Measurements from ENCODE around the gene PLSCR1.
"Not testable (repeated sequence)": the region's sequence is repeated elsewhere in the genome, so short reads cannot be mapped to it uniquely, and the experiment has no call there.

Gene PLSCR1

DNA sequence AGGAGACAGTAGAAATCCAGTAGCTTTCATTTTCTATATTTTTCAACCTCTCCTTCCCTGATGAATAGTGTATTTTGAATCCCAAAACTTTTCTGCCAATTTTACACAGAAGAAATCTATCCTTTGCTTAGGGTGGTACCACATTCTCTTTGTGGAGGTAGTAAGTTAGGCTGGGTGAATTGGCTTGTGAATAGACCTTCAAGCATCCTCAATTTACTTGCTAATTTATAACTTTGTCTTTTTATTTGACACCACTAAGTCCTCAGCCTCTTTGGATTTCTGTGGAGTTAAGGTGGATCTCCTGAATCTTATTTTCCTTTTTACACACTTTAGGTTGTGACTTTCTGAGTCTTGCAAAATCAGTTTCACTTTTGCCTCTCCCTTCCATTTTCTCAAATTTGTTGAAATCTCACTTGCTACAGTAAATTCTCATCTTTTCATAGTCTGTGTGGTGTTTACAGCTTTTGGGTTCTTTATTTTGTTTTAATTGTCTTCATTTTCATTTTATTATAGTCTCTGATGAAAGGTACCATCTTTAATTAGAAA is 5.7 kb upstream of the PLSCR1 start:
- no peak for DNase-seq (ENCODE audit: low read depth)

DNA sequence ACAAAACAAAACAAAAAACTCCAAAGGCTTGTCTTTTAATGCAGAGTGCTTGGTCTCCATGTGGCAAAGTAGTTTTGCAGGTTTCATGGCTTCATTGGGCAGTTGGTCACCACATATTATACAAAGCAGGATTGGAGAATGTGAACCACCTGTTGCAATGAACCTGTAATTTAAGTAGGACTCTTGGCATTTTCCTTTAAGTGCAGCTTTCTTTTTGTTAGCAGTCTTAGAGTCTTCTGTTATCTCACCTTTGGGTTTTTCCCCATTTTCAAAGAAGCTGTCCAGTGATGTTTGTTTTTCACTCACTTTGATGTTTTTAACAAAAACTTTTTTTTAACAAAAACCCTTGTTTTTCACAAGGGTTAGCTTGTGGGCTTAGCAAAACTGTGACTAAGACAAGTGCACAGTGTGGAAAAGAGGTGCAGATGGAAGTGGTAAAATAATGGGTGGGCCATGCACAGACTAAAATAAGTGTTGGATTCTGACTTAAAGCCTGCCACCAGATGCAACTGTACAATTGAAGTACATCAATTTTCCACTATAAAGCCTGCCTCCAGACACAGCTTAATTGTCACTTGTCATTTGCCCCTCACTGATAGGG is 2.9 kb upstream of the PLSCR1 start:
- DNase-seq (ENCODE audit: low read depth): no peak

DNA sequence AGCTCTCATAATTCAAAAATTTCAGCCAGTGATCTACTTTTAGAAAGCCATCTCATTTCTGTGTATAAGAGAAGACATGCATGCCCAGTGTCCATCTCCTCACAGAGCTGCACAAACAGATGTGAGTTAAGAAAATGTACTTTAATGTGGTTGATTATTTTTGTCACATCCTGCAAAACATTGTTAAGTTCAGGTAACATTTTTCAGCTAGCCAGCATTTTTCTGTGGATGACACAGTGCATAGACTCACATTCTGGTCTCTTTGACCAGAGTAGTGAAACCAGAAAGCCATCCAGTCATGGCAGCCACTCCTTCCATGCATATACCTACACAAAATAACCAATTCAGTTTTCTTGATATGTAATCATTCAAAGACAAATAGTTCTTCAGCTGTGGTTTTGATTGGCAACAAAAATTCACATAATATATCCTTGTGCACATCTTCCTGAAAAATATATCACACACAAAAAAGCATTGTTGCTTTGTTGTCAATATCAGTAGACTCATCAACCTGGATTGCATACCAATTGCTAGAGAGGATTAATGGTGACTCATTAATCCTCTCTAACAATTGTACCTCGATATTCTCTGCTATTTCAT is 2.1 kb upstream of the PLSCR1 start:
- DNase-seq (ENCODE audit: low read depth): no peak

DNA sequence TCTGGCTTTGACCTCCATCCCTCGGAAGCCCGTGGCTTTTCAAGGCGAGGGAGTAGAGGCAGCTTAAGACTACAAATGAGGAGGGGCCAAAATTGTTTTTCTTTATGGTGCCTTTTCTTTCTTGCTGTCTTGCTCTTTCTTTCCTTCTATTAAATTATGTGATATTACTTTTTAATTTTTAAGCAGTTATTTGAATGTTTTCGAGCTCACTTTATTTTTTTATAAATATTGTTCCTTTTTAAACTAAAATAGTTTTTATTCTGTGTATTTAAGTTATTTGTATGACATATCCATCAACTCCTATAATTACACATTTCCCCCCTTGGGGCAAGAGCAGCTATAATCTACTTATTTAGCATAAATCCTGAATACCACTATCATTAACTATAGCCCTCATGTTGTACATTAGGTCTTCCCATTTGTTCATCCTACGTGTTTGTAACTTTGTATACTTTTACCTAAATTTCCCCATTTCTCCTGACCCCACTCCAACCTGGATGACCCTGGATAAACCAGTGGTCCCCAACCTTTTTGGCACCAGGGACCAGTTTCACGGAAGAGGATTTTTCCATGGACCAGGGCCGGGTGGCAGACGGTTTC is 622 bp upstream of the PLSCR1 start:
- no peak for DNase-seq (ENCODE audit: low read depth)

DNA sequence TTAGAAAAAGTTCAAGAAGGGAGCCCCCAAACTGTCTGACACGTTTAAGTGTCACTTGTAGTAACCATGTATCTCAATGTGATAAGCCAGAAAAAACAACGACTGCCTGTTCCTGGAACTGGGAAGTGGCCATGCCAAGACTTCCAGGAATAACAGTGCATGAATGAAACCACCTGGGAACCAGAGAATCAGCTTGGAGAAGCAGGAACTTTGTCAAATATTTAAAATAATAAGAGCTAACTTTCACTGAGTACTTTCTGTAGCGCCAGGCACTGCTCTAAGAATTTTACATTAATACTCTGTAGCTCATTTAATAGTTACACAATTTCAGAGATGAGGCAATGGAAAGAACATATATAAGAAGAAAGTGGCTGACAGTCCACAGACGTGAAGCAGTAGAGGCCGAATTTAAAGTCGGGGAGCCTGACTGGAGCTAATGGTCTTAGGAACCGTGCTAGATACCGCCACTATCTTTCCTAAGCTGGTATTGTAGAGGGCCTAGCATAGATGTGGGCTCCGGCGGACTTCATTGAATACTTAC is 876 bp downstream of the PLSCR1 start:
- DNase-seq (ENCODE audit: low read depth): no peak

DNA sequence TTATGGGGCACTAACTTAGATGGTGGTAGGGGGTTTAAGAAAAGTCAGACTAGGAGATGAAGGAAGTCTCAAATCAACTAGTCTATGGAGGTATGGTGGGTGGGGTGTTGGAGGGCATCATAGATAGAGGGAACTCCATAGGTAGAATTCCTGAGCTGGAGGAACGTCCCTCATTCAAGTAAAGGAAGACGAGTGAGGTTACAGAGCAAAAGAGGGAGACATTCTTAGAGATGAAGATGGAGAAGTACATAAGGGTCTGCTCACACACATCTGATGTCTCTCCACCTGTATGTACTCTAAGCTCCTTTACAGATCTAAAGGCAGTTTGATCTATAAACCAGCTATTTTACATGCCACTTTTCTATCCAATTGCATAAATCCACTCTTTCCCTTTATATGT is 1.4 kb downstream of the PLSCR1 start:
- no peak for DNase-seq (ENCODE audit: low read depth)

DNA sequence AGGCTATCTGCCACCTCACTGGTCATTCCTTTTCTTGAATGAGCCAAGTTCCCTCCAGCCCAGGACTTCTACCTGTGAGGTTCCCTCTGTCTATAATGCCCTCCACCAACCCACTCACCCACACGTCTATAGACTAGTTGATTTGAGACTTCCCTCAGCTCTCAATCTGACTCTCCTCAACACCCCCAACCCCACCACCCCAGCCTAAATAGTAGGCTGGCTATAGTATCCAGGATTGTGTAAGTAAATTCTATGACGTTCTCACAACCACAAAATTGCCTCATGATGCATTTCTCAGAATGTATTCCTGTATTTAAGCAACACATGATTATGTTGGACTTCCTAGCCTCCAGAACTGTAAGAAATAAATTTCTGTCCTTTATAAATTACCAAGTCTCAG is 2.2 kb downstream of the PLSCR1 start:
- DNase-seq (ENCODE audit: low read depth): no peak

DNA sequence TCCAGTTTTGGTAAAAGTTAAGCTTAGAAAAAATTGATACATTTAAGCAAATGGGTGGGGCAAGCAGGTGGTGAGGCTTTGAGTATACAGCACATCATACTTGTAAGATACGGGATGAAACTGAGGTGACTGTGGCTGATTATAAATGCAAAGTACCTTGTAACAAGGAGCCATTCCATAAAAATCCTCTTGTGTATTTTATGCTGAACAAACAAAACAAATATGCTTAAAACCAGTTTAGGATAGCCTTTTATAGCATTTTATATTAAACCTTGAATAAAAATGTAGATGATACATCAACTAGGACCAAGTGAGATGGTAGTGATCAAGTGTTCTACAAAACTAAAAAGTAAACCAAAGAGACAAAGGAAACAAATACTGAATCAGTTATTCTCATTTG is 3.4 kb downstream of the PLSCR1 start:
- DNase-seq (ENCODE audit: low read depth): no peak

DNA sequence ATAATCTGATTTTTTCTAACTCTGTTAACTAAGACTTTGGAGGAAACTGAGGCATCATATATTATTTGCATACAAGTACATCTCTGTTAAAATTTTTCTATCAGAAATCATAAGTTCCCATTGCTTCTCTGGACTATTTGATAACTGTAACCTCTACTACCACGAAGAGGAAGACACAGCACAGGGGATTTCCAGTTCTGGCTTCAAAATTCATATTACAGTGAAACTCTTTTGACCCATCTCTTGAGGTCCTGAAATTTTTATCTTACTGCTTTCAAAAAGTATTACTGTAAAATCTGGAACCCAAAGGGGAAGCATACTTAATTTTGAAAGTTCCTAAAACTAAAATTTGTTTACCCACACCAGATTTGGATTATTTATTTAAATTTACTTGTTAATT is 4.2 kb downstream of the PLSCR1 start:
- DNase-seq (ENCODE audit: low read depth): no peak

DNA sequence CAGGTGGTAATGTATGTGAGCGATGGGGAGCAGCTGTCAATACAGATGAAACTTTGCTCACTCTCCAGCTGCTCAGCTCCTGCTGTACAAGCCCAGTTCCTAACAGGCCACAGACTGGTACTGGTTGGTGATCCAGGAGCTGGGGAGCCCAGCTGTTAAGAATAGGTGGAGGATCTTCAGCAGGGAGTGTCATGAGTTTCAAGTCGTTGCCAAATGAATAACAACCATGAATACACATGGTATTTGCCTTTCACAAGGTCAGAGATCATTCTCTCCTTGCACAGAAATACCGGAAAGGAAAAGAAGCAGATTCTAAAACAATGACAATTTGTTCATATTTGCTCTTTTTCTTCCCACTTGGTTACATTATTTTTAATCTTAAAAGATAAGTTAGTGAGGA is 5.1 kb downstream of the PLSCR1 start:
- no peak for DNase-seq (ENCODE audit: low read depth)

DNA sequence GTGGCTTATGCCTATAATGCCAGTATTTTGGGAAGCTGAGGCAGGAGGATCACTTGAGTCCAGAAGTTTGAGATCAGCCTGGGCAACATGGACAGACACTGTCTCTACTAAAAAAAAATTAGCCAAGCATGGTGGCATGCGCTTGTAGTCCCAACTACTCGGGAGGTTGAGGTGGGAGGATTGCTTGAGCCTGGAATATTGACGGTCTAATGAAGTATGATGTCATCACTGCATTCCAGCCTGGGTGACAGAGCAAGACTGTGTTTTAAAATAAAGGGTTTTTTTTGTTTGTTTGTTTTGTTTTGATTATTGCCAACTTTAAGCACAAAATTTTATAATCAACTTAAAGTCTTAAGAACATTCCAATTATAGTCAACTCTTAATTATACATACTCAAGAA is 6.8 kb downstream of the PLSCR1 start:
- no peak for DNase-seq (ENCODE audit: low read depth)

DNA sequence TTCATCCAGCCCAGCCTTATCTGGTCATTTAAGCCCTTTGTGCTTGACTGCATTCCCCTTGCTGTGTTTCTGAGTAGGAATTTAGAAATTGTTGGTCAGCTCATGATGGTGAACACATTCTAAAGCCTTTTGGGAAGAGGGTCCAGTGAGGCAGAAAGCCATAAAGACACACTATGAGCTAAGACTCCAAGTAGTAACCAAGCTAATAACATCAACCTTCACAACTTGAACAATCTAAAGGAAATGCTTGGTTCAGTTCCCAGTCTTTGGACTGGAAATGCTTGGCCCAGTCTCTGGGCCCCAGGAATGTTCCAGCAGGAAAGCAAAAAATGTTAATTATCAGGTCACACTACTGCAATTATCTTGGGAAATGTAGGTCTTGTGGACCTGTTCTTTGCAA is 7.7 kb downstream of the PLSCR1 start:
- DNase-seq (ENCODE audit: low read depth): no peak

DNA sequence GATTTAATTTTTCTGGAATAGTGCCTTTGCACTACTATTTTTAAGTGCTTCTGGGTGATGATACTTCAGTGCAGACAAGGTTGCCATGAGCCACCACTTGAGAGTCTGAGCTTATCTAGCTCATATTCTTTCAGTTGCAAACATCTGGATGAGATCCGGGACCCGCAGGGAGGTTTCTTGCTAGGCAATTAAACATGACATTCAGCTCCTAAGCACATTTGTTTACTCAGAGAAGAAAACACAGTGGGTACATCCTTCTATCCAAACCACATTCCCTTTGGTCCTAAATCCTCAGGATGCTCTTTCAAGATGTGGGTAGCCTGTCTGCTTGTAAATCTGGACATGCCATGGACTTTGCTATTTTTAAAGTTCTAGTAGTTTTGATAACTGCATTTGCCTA is 12.0 kb downstream of the PLSCR1 start:
- no peak for DNase-seq (ENCODE audit: low read depth)

DNA sequence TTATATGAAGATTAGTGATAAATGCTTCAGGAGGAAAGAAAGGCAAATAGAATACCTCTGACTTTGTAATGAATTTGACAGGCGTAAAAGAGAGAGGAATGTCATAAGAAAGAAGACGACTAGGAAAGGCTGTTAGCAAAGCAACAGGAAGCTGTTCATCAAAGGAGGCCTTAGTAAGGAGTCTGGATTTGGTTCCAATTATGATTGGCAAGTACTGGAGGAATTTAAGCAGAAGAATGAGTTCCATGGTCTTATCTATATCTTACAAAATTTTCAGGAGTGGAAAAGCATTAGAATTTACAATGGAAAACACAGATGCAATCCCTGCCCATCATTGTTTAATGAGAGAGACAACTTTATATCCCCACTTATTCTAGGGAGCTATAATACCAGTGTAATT is 13.8 kb downstream of the PLSCR1 start:
- DNase-seq (ENCODE audit: low read depth): no peak

DNA sequence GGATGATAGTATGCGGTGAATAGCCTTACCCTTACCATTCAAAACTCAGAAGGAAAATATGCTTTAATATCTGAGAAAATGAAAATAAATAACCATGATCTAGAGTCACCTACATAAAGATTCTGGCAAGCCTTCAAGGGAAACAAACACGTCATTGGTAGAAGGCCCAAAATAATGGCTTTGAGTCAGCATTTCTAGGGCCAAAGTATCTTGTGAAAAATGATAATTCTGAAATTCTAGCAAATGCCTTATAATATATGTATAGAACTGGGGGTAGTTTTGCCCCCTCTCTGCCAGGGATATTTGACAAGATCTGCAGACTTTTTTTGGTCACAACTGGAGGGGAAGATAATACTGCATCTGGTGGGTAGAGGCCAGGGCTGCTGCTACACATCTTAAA is 15.4 kb downstream of the PLSCR1 start:
- no peak for DNase-seq (ENCODE audit: low read depth)

DNA sequence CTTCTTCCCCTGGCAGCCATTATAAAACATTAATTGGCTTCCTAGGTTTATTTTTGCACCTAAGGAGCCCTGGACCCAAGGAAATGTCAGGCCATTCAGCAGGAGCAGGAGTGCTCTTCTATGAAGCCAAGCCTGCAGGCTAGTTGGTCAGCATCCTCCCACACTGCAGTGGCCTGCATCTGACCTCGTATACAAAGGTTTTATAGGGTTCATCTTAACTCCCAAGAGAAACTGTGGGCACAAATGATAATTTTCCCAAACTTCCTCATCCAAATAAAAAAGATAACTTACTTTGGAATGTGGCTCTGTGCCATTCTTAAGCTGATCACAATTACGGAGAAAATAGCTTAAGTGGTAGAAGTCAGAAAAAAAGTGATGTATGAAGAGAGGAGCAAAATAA is 19.4 kb downstream of the PLSCR1 start:
- no peak for DNase-seq (ENCODE audit: low read depth)

DNA sequence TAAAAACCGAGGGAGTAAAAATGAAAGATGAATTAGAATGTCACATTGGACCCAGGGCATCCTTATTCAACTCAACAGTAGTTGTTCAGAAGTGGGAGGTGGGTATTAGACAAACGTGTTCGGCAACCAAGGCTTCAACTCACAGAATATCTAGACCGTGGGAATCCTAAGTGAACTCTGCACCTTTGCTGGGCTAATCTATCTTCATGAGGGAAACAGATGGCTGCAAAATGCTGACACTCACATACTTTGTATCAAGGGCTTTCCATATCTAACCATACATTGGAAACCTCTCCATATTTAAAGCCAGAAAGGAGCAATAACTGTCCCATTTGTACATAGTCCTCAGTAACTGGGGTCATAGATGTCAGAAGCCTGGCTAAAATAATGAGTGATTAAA is 20.9 kb downstream of the PLSCR1 start:
- DNase-seq (ENCODE audit: low read depth): no peak

DNA sequence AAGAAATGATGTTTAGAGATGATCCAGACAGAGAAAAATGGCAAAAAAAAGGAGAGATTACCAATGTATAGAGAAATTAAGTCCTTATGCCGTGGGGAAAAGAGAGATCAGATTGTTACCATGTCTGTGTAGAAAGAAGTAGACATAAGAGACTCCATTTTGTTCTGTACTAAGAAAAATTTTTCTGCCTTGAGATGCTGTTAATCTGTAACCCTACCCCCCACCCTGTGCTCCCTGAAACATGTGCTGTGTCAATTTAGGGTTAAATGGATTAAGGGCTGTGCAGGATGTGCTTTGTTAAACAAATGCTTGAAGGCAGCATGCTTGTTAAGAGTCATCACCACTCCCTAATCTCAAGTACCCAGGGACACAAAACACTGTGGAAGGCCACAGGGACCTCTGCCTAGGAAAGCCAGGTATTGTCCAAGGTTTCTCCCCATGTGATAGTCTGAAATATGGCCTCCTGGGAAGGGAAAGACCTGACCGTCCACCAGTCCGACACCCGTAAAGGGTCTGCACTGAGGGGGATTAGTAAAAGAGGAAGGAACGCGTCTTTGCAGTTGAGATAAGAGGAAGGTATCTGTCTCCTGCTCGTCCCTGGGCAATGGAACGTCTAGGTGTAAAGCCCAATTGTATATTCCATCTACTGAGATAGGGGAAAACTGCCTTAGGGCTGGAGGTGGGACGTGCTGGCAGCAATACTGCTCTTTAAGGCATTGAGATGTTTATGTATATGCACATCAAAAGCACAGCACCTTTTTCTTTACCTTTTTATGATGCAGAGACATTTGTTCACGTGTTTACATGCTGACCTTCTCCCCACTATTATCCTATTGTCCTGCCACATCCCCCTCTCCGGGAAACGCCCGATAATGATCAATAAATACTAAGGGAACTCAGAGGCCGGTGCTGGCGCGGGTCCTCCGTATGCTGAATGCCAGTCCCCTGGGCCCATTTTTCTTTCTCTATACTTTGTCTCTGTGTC is 21.9 kb downstream of the PLSCR1 start:
- DNase-seq (ENCODE audit: low read depth): not testable (repeated sequence)

DNA sequence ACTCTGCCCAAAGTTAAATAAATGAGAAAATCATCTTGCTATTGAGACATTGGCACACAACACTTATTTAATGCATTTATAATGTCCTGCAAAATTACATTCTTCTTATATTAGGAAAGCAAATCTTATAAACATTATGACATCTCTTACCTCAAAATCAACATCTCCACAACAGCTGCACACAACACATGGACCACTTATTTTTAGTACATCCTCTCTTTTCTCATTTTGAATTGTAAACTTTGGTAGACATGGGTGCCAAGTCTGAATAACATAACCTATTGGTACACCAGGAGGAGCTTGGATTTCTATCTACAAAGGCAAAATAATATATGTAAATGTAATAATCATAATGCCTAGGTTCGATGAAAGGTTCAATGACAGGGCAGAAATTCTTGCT is 23.0 kb downstream of the PLSCR1 start:
- no peak for DNase-seq (ENCODE audit: low read depth)

DNA sequence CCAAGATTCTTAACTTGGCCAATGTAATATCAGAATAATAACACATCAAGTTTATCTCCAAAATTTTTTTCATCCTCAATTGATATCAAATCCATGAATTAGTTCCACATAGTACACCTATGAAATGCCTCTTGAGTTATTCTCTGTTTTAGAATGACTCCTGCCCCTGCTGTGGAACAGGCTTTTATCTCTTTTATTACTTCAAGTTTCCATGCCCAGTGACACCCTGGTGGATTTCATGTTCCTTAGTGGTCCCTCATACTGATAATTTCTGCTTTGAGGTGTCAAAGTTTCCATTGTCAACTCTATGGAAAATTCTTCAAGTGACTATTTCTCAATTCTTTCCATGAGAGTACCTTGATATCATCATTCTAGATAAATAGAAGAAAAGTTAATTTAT is 24.6 kb downstream of the PLSCR1 start:
- DNase-seq (ENCODE audit: low read depth): no peak

DNA sequence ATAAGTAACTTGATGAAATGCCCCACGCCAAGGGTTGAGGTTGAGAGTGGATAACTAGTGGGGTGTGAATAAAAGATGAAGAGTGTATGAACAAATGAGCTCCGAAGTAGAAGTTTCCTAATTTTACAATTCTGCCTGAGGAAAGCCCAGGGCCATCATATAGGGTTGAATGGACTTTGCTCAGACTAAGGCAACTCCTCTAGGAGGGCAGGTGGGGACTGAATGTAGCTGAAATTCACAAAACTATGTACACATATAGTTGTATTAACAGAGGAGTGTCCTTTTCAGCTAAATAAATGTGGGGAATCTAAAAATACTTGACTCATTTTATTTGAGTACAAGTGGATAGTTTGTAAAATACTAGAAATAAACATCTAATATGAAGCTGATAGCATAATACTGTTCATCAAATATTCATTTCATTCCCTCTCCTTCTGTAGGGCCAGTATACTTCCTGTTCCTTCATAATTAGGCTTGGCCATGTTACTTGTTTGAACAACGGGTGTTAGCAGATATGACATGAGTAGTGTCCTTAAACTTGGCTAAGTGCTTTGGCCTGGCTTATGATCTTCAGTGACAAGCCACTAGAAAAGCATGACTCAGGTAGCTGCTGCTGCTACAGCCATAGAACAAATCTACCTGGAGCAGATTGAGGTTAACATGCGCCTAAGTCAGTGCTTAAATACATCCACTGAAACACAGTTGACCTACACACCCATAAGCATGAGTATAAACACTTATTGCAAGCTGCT is 26.5 kb downstream of the PLSCR1 start:
- no peak for DNase-seq (ENCODE audit: low read depth)

Measured in HS-5 (cell line).